ENCODE measurements around the gene LHX3.

DNA sequence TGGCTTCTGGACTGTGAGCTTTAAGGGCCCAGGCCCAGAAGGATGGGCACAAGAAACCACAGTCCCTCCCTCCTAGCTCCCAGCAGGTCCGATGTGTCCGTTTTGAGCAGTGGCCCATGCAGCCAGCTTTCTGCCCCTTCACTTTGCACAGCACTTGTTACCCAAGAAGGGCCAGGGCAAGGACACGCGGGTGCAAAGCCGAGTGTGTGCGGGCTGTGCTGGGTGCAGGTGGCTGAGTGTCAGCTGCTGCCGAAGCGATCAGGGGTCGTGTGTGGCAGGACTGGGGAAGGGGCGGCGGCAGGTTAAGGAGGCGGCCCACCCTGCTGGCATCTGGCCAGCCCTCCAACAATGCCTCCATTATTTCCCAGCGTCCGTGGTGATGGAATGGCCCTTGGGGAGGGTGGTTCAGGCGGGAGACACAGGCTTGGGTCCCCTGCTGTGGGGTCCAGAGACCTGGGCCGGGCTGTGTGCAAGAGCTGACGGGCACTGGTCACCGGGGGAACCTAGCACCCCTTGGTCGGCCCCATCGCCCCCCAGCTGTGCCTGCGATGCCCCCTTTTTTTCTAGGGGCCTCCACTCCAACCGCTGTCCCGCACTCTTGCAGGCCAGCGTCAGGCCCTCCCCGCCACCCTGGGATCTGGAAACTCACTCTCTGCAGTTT lies 653 bp downstream of the LHX3 start:
- TF ChIP-seq, protein P1, sequence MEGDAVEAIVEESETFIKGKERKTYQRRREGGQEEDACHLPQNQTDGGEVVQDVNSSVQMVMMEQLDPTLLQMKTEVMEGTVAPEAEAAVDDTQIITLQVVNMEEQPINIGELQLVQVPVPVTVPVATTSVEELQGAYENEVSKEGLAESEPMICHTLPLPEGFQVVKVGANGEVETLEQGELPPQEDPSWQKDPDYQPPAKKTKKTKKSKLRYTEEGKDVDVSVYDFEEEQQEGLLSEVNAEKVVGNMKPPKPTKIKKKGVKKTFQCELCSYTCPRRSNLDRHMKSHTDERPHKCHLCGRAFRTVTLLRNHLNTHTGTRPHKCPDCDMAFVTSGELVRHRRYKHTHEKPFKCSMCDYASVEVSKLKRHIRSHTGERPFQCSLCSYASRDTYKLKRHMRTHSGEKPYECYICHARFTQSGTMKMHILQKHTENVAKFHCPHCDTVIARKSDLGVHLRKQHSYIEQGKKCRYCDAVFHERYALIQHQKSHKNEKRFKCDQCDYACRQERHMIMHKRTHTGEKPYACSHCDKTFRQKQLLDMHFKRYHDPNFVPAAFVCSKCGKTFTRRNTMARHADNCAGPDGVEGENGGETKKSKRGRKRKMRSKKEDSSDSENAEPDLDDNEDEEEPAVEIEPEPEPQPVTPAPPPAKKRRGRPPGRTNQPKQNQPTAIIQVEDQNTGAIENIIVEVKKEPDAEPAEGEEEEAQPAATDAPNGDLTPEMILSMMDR (conservative IDR thresholded peaks at IDR 0.05; ENCODE audit: low read depth, low read length), result no peak
- TF ChIP-seq CEBPB (IDR thresholded peaks at IDR 0.05; ENCODE audit: low read depth, low read length) (no peak), POLR2A (IDR thresholded peaks at IDR 0.05; ENCODE audit: low read depth, low read length) (no peak), RAD21 (IDR thresholded peaks at IDR 0.05; ENCODE audit: low read length) (no peak)

Data from IMR-90 (cell line).